AG04450 (cell line): ENCODE measurements around the gene ARHGAP15. TPM values are rescaled to one million over a fixed set of nuclear protein-coding genes. Genes with fewer than 3 reads are reported as not detected.

Experiments
- CTCF ChIA-PET: fragments of 300-600, 350-600 bp; formaldehyde crosslinking; extraction: SDS; loops from one replicate; lab custom pipeline; 2022; ENCODE audit warnings: antibody characterized with exemption, inconsistent platforms; lab: Charles Lee
- POLR2A ChIA-PET: fragments of 350-600 bp; formaldehyde crosslinking; extraction: SDS; loops from one replicate; lab custom pipeline; 2021; ENCODE audit warnings: antibody characterized with exemption, inconsistent platforms; lab: Yijun Ruan, JAX
- DNase-seq: peaks from one replicate; pipeline ENCODE4 v3.0.0-alpha.2; 2011; ENCODE audit warnings: low read depth, low spot score
- H3K27ac ChIP-seq: one replicate; pipeline ENCODE4 v1.5.1; 2012; ENCODE audit warnings: low read depth, low read length, control low read depth
- H3K27me3 ChIP-seq: one replicate; pipeline ENCODE4 v1.6.0; 2012; ENCODE audit warnings: low read length; ENCODE audit not compliant: control insufficient read depth, insufficient read depth
- H3K4me3 ChIP-seq: 2 replicates; pipeline ENCODE4 v1.5.1; 2011; ENCODE audit warnings: mild to moderate bottlenecking, low read depth, low read length, control low read depth
- H3K9me3 ChIP-seq: 2 replicates; pipeline ENCODE4 v1.5.1; 2012; ENCODE audit warnings: low read length; ENCODE audit not compliant: control insufficient read depth, insufficient read depth
- CTCF ChIP-seq: IDR thresholded peaks from 2 replicates; pipeline ENCODE4 v1.5.1; 2011; ENCODE audit warnings: low read depth, low read length, control low read depth, inconsistent platforms
- polyA plus RNA-seq: library from polyadenylated mRNA; depleted of rRNA; stranded (reverse); fragments of >200 nt; gene quantifications from 2 replicates; pipeline ENCODE4 v1.2.3, GENCODE V29; 2011

Gene ARHGAP15
- polyA plus RNA-seq, 1 experiment = not detected

DNA sequence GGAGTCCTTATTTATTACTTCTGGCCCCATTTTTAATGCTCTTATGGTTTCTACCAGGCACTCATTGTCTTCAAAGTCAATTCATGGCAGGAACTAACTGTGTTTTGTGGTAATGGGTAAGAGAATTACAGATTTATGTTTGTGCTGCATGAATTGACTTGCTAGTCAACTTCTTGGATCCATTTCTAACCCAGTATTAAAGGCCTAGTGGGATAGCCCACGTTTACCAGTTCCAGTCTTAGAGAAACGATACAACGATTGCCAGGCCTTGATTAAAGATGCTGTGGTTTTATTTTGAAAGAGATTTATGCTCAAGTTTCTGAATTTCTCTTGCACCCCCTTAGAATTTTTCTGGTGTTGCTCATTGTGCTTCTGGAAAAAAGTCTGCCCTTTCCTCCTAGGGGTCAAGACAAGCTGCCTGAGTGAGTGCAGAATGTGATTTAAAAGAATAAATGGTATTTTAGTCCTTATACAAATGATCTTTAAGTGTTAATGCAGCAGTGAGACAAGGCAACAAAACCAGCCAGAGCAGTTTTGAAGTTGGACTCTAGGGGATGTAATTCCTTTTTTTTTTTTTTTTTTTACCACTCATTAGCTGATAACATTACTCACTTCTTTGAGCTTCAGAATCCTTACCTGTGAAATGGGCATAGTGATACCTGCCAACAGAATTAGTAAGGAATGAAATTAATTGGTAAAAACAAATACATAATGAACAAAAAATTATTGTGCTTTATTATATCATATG lies 101.5 kb downstream of the ARHGAP15 start:
- H3K4me3 ChIP-seq = no peak overlapping the region
- DNase-seq = no peak
- no peak overlapping the region for H3K27ac ChIP-seq
- ChIA-PET CTCF (interaction anchor here (0.6 kb wide), 2 partner anchors 168 to 1194 kb away, joined by 3 to 4 read pairs; no protein-coding TSS in a partner anchor), POLR2A (no interaction called here)
- no peaks in the 10 kb centered on the region for H3K9me3 ChIP-seq
- TF ChIP-seq CTCF = no peak
- no peaks in the 10 kb centered on the region for H3K27me3 ChIP-seq

DNA sequence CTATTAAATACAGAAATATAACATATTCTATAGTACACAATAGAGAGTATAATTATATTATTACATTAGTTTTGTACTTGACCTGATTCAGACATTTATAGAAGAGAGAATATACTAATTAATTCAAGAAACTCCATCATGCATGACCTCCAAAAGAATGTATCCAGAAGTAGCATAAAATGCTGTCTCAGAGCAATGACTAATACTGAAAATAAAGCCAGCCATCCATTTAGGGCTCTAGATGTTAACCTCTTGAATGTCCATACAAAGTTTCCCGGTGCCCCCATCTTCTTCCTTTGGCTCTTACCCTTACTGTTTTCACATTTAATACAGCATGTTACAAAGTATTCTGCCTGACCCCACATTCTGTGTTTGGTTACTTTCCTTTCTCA lies 102.0 kb downstream of the ARHGAP15 start:
- ChIA-PET POLR2A (no interaction called here), CTCF (interaction anchor here (0.6 kb wide), 2 partner anchors 169 to 1193 kb away, joined by 3 to 4 read pairs; no protein-coding TSS in a partner anchor)
- Histone ChIP-seq H3K27me3 (no peaks in the 10 kb centered on the region), H3K27ac (no peak overlapping the region), H3K4me3 (no peak overlapping the region), H3K9me3 (no peaks in the 10 kb centered on the region)
- DNase-seq = no peak
- TF ChIP-seq CTCF = no peak

DNA sequence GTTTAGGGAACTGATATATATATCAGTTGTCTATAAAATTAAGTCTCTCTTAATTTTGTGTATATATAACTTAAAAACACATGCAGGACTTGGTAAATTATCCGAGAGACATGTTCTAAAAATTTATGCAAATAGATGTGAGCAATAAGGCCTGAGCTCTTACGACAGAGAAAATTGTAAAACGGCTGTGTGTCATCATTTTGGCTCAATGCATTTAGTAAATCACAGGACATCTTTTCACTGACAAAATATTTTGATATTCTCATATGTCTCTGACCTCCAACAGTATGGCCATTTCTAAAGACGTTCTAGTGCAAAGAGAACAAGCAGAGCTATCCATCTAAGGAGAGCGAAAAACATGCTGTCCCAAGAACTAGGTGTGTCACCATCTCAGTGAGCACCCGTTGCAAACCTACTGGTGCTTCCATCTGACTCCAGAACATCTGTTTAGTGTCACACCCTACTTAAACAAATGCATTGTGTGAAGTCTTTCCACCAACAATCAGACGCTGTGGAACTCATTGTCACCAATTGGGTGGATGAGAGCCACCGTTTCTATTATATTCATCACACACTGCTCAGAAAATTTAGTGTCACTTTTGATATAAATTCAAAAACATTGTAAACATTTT lies 108.0 kb downstream of the ARHGAP15 start:
- Histone ChIP-seq H3K4me3 (no peak overlapping the region), H3K27ac (no peak overlapping the region), H3K27me3 (no peaks in the 10 kb centered on the region), H3K9me3 (no peaks in the 10 kb centered on the region)
- ChIA-PET CTCF (interaction anchor here (0.7 to 1.0 kb wide), 3 partner anchors 22 to 206 kb away, joined by 3 to 7 read pairs (median 4); no protein-coding TSS in a partner anchor), POLR2A (interaction anchor here (0.7 kb wide), 1 partner anchor 79 kb away, joined by 3 read pairs; no protein-coding TSS in a partner anchor)
- TF ChIP-seq CTCF = no peak
- DNase-seq = no peak

DNA sequence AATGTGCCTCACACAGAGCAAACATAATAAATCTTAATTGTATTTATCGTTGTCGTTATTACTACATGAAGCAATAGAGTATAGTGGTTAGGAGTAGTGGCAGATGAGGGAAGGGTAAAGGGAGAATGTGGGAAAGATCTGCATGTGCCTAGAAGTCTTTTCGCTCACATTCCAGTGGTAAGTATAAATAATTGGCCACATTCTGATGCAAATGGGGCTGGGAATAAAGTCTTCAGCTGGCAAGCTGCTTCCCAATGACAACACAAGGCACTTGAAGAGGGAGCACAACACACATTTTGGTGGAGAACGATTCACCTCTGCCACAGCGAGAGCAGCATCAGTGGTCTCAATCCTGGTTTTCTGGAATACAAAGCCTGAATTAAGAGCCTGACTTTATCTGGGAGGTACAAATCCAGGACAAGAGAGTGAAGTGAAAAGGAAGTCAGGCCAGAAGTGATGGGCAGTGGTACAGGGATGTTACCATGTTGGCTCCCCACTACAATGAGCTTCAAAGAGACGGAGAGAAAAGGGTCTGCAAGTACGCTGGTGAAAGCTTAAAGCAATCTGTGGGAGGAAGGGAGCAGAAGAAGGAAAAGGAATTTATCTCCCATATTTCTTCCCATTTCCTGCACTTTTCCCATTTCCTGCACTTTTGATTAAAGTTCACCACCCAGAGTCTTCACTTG lies 112.3 kb downstream of the ARHGAP15 start:
- no peak for DNase-seq
- H3K27me3 ChIP-seq = peaks cover 6% of the 10 kb centered on the region
- ChIA-PET POLR2A (no interaction called here), CTCF (interaction anchor here (0.9 kb wide), 1 partner anchor 43 kb away, joined by 3 read pairs; no protein-coding TSS in a partner anchor)
- no peak overlapping the region for H3K4me3 ChIP-seq
- H3K27ac ChIP-seq = no peak overlapping the region
- TF ChIP-seq CTCF = no peak
- H3K9me3 ChIP-seq = no peaks in the 10 kb centered on the region
